B cell (primary cell): Measurements from ENCODE around the gene SHH. TPM values are rescaled to one million over a fixed set of nuclear protein-coding genes. Genes with fewer than 3 reads are reported as not detected.

Experiments
- ATAC-seq: fragments of 200-7000 bp; cut with Tn5 transposase; one replicate; pipeline ENCODE4 v1.10.0; 2021; ENCODE audit warnings: low read depth, mild to moderate bottlenecking, moderate number of reproducible peaks, moderate library complexity
- CTCF ChIA-PET: fragments of 350-600 bp; sonication (Branson Sonifier 250); formaldehyde crosslinking; loops from one replicate; lab custom pipeline; 2021; ENCODE audit warnings: antibody characterized with exemption, inconsistent platforms; lab: Charles Lee
- POLR2A ChIA-PET: fragments of 350-600 bp; sonication (Branson Sonifier 250); formaldehyde crosslinking; loops from one replicate; lab custom pipeline; 2021; ENCODE audit warnings: antibody characterized with exemption; lab: Charles Lee
- DNase-seq: peaks from one replicate; pipeline ENCODE4 v3.0.0; 2013
- H2AFZ ChIP-seq: 2 replicates; pipeline ENCODE4 v1.6.1; 2012; ENCODE audit warnings: mild to moderate bottlenecking, low read depth, low read length; ENCODE audit not compliant: insufficient read depth, poor library complexity, severe bottlenecking
- H3K27ac ChIP-seq, 2 donors: 1 replicate in 1 of 2; 2 replicates in 1 of 2; pipeline ENCODE4 v1.5.1; 2012 to 2013; ENCODE audit warnings: low read length in 2 of 2, mild to moderate bottlenecking in 2 of 2, moderate library complexity in 1 of 2
- H3K27me3 ChIP-seq, 4 experiments: fragments of 200-600 bp in 1 of 4; sonication (generic) in 1 of 4; replicated peaks in 1 of 4; 1 replicate in 2 of 4; 2 replicates in 2 of 4; pipeline versions ENCODE4 v1.6.1 to v1.7.0; 2013 to 2016; ENCODE audit warnings: low read length in 3 of 4, mild to moderate bottlenecking in 2 of 4, mixed read lengths in 1 of 4, moderate library complexity in 1 of 4; ENCODE audit not compliant: insufficient read depth in 4 of 4, control insufficient read depth in 3 of 4; ENCODE audit errors: control extremely low read depth in 1 of 4
- H3K36me3 ChIP-seq, 2 experiments: replicated peaks in 1 of 2; 1 replicate in 1 of 2; 2 replicates in 1 of 2; pipeline versions ENCODE4 v1.6.1 to v1.7.1; 2013; ENCODE audit warnings: low read length in 1 of 2; ENCODE audit not compliant: insufficient read depth in 2 of 2, control insufficient read depth in 1 of 2; ENCODE audit errors: control extremely low read depth in 1 of 2, extremely low read depth in 1 of 2
- H3K4me1 ChIP-seq, 2 donors: fragments of 200-600 bp in 1 of 2; sonication (generic) in 1 of 2; 1 replicate in 1 of 2; 2 replicates in 1 of 2; pipeline versions ENCODE4 v1.5.1 to v1.6.1; 2013 to 2017; ENCODE audit warnings: low read length in 2 of 2; ENCODE audit not compliant: control insufficient read depth in 2 of 2, insufficient read depth in 2 of 2
- H3K4me2 ChIP-seq: replicated peaks from 2 replicates; pipeline ENCODE3; 2012; ENCODE audit warnings: mild to moderate bottlenecking, low read depth, low read length; ENCODE audit not compliant: poor library complexity, severe bottlenecking
- H3K4me3 ChIP-seq, 5 experiments: fragments of 200-600 bp in 1 of 5; sonication (generic) in 1 of 5; 1 replicate in 3 of 5; 2 replicates in 2 of 5; pipeline versions ENCODE4 v1.5.1 to v1.7.0; 2011 to 2016; ENCODE audit warnings: low read length in 4 of 5, mild to moderate bottlenecking in 4 of 5, low read depth in 2 of 5, control low read depth in 1 of 5, moderate library complexity in 1 of 5; ENCODE audit not compliant: insufficient read depth in 1 of 5; ENCODE audit errors: control extremely low read depth in 1 of 5, extremely low read depth in 1 of 5
- H3K79me2 ChIP-seq: fragments of 200-600 bp; sonication (generic); one replicate; pipeline ENCODE4 v1.6.0; 2016; ENCODE audit warnings: low read length; ENCODE audit not compliant: control insufficient read depth, insufficient read depth
- H3K9ac ChIP-seq: fragments of 200-600 bp; sonication (generic); 2 replicates; pipeline ENCODE4 v1.6.1; 2017; ENCODE audit warnings: mild to moderate bottlenecking, low read length, moderate library complexity
- H3K9me3 ChIP-seq, 3 donors: one replicate each; pipeline versions ENCODE4 v1.6.1 to v1.7.1; 2013; ENCODE audit warnings: low read length in 2 of 3; ENCODE audit not compliant: control insufficient read depth in 2 of 3, insufficient read depth in 1 of 3; ENCODE audit errors: control extremely low read depth in 1 of 3
- H4K20me1 ChIP-seq: 2 replicates; pipeline ENCODE4 v1.6.0; 2012; ENCODE audit warnings: mild to moderate bottlenecking, low read length; ENCODE audit not compliant: insufficient read depth, control insufficient read depth, poor library complexity, severe bottlenecking
- H3K27ac Mint-ChIP-seq: one replicate; pipeline ENCODE4 v1.8.0; 2021; ENCODE audit warnings: mixed read lengths
- H3K27me3 Mint-ChIP-seq: one replicate; pipeline ENCODE4 v1.8.0; 2021; ENCODE audit warnings: mixed read lengths
- H3K4me1 Mint-ChIP-seq: one replicate; pipeline ENCODE4 v1.8.0; 2021; ENCODE audit warnings: mixed read lengths
- H3K4me3 Mint-ChIP-seq: one replicate; pipeline ENCODE4 v1.8.0; 2021; ENCODE audit warnings: mixed read lengths
- H3K9me3 Mint-ChIP-seq: one replicate; pipeline ENCODE4 v1.8.0; 2022; ENCODE audit warnings: mixed read lengths; ENCODE audit not compliant: insufficient read depth
- EZH2 ChIP-seq: IDR thresholded peaks from 2 replicates; pipeline ENCODE4 v1.6.1; 2012; ENCODE audit warnings: borderline replicate concordance, low read depth, mild to moderate bottlenecking, moderate library complexity, low read length; ENCODE audit not compliant: insufficient read depth, poor library complexity, severe bottlenecking
- WGBS: methylation state at CpG from one replicate; pipeline ENCODE4 v1.1.5; 2013; ENCODE audit warnings: missing lambda C conversion rate; ENCODE audit not compliant: insufficient coverage; 5-methylcytosine and 5-hydroxymethylcytosine counted together
- intact Hi-C: fragments of 100-400 bp; cut with micrococcal nuclease; formaldehyde crosslinking; loops from one replicate; pipeline ENCODE4 v1.10.0; 2022
- polyA plus RNA-seq: library from polyadenylated mRNA; depleted of rRNA; stranded (reverse); fragments of >200 nt; gene quantifications from 2 replicates; pipeline ENCODE4 v1.2.3, GENCODE V29; 2012
- total RNA-seq, 2 donors: library from RNA; stranded (reverse); fragments of 120-200 nt in 1 of 2; gene quantifications; 1 replicate in 1 of 2; 2 replicates in 1 of 2; pipeline versions ENCODE4 v1.2.3 to v1.2.4, GENCODE V29; 2013 to 2022
- TF ChIP-seq, protein P1 (sequence below): fragments of 200-600 bp; IDR thresholded peaks from one replicate; pipeline ENCODE4 v1.8.0; 2022; ENCODE audit warnings: antibody characterized with exemption, mild to moderate bottlenecking

The SHH gene
- total and polyA plus RNA-seq, 2 donors (not counting 1 experiment from before 2014, with no cell fraction given): not detected

DNA sequence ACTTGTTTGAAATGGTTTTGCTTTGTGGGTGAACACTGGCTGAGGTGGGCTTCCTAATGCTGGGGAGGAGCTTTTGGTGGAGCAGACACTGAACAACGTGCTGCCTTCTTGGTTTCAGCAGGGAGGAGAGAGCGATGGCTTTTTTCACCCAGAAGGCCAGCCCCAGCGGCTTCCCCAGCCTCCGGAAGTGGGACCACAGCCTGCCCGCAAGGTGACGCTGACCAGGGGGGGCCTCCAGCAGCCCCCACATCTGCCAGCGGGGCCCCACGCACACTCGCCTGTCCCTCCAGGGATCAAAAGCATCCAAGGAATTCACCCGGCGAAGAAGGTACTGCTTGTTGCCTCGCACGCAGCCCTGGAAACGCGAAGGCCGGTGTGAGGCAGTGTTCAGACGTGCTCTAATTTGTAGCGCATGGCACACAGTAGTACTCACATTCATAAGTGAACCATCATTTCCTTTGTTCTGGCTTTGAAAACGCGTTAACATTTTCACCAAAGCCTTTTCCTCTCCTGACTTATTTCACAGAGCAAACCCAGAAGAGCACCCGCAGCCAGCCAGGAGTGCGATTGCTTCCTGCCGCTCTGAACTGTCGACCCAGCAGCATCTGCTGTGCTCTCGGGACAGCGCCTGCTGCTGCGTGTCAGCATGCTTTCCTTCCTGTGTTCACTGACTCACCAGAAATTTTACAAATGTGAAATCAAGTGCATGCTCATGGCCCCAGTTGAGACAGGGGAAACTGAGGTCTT lies 48.4 kb downstream of the SHH start:
- WGBS: 10% methylated on average over 24 of the region's 27 CpGs
- ATAC-seq (peak; percentile 60), DNase-seq (peak; percentile 47)
- TF ChIP-seq, protein P1, sequence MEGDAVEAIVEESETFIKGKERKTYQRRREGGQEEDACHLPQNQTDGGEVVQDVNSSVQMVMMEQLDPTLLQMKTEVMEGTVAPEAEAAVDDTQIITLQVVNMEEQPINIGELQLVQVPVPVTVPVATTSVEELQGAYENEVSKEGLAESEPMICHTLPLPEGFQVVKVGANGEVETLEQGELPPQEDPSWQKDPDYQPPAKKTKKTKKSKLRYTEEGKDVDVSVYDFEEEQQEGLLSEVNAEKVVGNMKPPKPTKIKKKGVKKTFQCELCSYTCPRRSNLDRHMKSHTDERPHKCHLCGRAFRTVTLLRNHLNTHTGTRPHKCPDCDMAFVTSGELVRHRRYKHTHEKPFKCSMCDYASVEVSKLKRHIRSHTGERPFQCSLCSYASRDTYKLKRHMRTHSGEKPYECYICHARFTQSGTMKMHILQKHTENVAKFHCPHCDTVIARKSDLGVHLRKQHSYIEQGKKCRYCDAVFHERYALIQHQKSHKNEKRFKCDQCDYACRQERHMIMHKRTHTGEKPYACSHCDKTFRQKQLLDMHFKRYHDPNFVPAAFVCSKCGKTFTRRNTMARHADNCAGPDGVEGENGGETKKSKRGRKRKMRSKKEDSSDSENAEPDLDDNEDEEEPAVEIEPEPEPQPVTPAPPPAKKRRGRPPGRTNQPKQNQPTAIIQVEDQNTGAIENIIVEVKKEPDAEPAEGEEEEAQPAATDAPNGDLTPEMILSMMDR: no peak
- no peak for TF ChIP-seq EZH2
- ChIA-PET POLR2A (no interaction called here), CTCF (interaction anchor here (0.7 to 1.2 kb wide), 2 partner anchors 25 to 166 kb away, joined by 3 to 9 read pairs; no protein-coding TSS in a partner anchor)
- peak overlapping the region; percentile 0 to 60 for H3K27ac ChIP-seq
- H3K4me3 ChIP-seq: peak overlapping the region in 2 of 5 experiments; percentile 7 to 17
- Mint-ChIP-seq H3K27ac (peak overlapping the region; percentile 74), H3K4me1 (peaks cover 35% of the 10 kb centered on the region), H3K27me3 (no peaks in the 10 kb centered on the region), H3K9me3 (no peaks in the 10 kb centered on the region), H3K4me3 (peak overlapping the region; percentile 78)
- peaks cover 18 to 20% of the 10 kb centered on the region in 2 donors for H3K4me1 ChIP-seq
- H3K79me2 ChIP-seq: peaks cover 51% of the 10 kb centered on the region
- no peaks in the 10 kb centered on the region for H3K27me3 ChIP-seq
- H3K9ac ChIP-seq: peak overlapping the region; percentile 15
- H3K9me3 ChIP-seq: no peaks in the 10 kb centered on the region
- peak overlapping the region; percentile 60 for H3K4me2 ChIP-seq
- peaks cover 8 to 55% of the 10 kb centered on the region in 2 experiments for H3K36me3 ChIP-seq
- H2AFZ ChIP-seq: no peak overlapping the region
- intact Hi-C loops: no loop called here
- H4K20me1 ChIP-seq: peaks cover 62% of the 10 kb centered on the region

DNA sequence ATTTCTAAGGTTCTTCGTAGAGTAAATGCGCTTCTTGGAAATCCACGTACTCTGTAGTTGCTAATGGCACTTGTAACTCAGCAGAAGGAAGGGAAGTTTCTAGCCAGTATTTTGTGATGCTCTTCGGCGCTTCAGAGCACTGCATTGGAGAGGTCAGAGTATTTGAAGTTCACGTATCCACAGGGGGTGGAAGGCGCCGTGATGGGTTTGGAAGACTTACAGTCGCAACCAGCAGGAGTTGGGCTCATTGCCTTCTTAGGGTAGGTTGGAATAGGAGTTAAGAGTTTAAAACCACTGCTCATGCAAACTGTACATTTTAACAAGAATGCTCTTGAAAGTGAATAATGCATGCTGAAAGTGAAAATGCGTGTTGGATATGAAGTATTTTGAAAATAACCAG lies 49.1 kb downstream of the SHH start:
- DNase-seq: no peak
- Histone ChIP-seq H3K4me2 (no peak overlapping the region), H3K9me3 (no peaks in the 10 kb centered on the region), H2AFZ (no peak overlapping the region), H3K36me3 (peaks cover 8 to 57% of the 10 kb centered on the region in 2 experiments), H3K27ac (no peak overlapping the region), H3K4me1 (peaks cover 18 to 20% of the 10 kb centered on the region in 2 donors), H3K79me2 (peaks cover 58% of the 10 kb centered on the region), H3K27me3 (no peaks in the 10 kb centered on the region), H3K9ac (no peak overlapping the region), H4K20me1 (peaks cover 62% of the 10 kb centered on the region), H3K4me3 (no peak overlapping the region)
- POLR2A ChIA-PET: no interaction called here
- no peak overlapping the region for H3K27ac Mint-ChIP-seq
- no peak overlapping the region for H3K4me3 Mint-ChIP-seq
- CTCF ChIA-PET: interaction anchor here (1.2 to 1.9 kb wide), 2 partner anchors 165 to 835 kb away, joined by 3 to 16 read pairs; no protein-coding TSS in a partner anchor
- no peaks in the 10 kb centered on the region for H3K9me3 Mint-ChIP-seq
- WGBS: 98% methylated on average over 8 of the region's 10 CpGs
- TF ChIP-seq, protein P1: no peak
- TF ChIP-seq EZH2: no peak
- H3K4me1 Mint-ChIP-seq: peaks cover 37% of the 10 kb centered on the region
- ATAC-seq: no peak
- intact Hi-C loops: no loop called here
- no peaks in the 10 kb centered on the region for H3K27me3 Mint-ChIP-seq
